ENCODE results near the gene CLSTN3.

The CLSTN3 gene

DNA sequence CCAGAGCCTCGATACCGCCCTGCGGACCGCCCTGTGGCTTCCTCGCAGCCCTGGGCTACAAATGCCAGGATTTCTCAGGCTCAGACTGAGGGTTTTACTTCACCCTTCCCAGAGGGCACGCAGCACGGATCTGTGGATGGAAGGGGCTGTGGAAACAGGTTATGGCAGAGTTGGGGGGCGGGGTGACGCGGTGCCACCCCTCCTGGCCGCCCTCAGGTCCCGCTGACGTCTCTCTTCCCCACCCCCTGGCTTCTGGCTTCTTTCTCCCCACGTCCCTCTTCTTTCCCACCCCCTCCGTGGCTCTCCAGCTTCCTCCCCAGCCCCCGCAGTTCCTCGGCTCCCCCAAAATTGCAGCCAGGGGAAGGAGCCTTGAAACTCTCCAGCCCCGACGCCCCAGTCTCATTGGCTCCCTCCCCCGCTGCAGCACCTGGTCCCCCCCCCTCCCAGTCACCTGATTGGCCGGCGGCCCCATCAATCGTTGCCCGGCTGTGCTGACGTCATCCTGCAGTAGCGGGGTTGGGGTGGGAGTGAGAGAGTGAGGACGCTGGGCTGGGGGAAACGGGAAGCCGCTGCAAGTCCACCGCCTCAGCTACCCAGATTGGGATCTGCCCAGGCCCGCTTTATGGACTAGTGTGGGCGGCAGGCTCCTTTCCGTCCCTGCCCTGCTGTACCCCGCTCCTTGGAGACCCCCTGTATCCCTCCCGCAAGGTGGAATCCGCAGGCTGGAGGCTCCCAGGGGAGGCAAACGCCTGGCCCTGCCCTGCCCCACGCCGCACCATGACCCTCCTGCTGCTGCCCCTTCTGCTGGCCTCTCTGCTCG, at the start of gene CLSTN3:
Gene CLSTN3, plus strand, starts transcription at position 500 of the 820 bp plus-strand sequence. Its CDS starts 278 bp downstream, at position 778.
- Mint-ChIP-seq H3K4me3 (peak within 1 kb of the TSS; percentile 94), H3K36me3 (no peaks in the 10 kb centered on the region), H3K9me3 (ENCODE audit: low read depth) (no peaks in the 10 kb centered on the region), H3K27me3 (no peaks in the 10 kb centered on the region), H3K4me1 (ENCODE audit: low read depth) (peaks cover 30% of the 10 kb centered on the region), H3K27ac (peak within 1 kb of the TSS; percentile 46)

- H3K27ac Mint-ChIP-seq = no peak overlapping the region
- H3K9me3 Mint-ChIP-seq (ENCODE audit: low read depth) = peaks cover 4% of the 10 kb centered on the region
- H3K36me3 Mint-ChIP-seq = peaks cover 5% of the 10 kb centered on the region
- no peaks in the 10 kb centered on the region for H3K4me1 Mint-ChIP-seq (ENCODE audit: low read depth)
- no peak overlapping the region for H3K4me3 Mint-ChIP-seq
- H3K27me3 Mint-ChIP-seq = no peaks in the 10 kb centered on the region
Observed at GRCh38 chr12:7081037-7081436, 49.1 kb upstream of the CLSTN3 start.

DNA sequence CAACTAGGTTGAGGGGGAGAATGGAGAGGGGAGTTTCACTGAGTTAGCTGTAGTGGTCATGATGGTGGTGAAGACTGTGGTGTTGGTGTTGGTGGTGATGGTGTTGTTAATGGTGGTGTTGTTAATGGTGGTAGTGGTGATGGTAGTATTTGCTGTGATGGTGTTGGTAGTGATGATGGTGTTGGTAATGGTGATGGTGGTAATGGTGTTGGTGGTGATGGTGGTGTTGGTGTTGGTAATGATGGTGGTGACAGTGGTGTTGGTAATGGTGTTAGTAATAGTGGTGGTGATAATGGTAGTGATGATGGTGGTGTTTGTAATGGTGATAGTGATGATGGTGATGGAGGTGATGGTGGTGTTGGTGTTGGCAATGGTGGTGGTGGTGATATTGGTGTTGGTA, 47.0 kb upstream of the CLSTN3 start:
- Mint-ChIP-seq H3K4me1 (ENCODE audit: low read depth) (no peaks in the 10 kb centered on the region), H3K9me3 (ENCODE audit: low read depth) (peaks cover 4% of the 10 kb centered on the region), H3K36me3 (peaks cover 5% of the 10 kb centered on the region), H3K27ac (no peak overlapping the region), H3K27me3 (no peaks in the 10 kb centered on the region), H3K4me3 (no peak overlapping the region)

GRCh38 chr12:7089196-7089871, 40.8 kb upstream of the CLSTN3 start:
- Mint-ChIP-seq H3K27me3 (no peaks in the 10 kb centered on the region), H3K36me3 (peaks cover 2% of the 10 kb centered on the region), H3K27ac (no peak overlapping the region), H3K4me3 (no peak overlapping the region), H3K9me3 (ENCODE audit: low read depth) (no peaks in the 10 kb centered on the region), H3K4me1 (ENCODE audit: low read depth) (peaks cover 6% of the 10 kb centered on the region)

- no peaks in the 10 kb centered on the region for H3K27me3 Mint-ChIP-seq
- no peaks in the 10 kb centered on the region for H3K9me3 Mint-ChIP-seq (ENCODE audit: low read depth)
- H3K27ac Mint-ChIP-seq = no peak overlapping the region
- H3K4me3 Mint-ChIP-seq = no peak overlapping the region
- peaks cover 6% of the 10 kb centered on the region for H3K4me1 Mint-ChIP-seq (ENCODE audit: low read depth)
- H3K36me3 Mint-ChIP-seq = peaks cover 2% of the 10 kb centered on the region
Observed at GRCh38 chr12:7090222-7090998, 39.8 kb upstream of the CLSTN3 start.

DNA sequence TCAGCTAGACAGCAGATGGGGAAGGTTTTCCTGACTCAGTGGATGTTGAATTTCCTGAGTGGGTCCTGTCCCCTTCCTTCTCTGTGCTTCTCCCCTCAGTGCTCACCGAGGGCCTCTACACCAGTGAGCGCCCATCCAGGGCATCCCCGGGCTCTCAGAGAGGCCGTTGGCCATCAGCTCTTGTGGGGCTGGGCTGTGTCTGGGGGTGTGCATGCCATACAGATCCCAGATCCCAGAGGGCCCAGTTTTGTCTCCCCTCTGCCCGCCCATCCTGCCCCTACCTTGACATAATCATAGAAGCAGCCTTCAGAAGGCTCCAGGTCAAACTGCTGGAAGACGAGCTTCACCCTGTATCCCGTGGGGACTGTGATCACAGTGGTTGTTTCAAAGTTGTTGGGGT, 39.0 kb upstream of the CLSTN3 start:
- Mint-ChIP-seq H3K4me1 (ENCODE audit: low read depth) (peaks cover 6% of the 10 kb centered on the region), H3K9me3 (ENCODE audit: low read depth) (no peaks in the 10 kb centered on the region), H3K36me3 (peaks cover 2% of the 10 kb centered on the region), H3K27me3 (no peaks in the 10 kb centered on the region), H3K27ac (no peak overlapping the region), H3K4me3 (no peak overlapping the region)

- no peaks in the 10 kb centered on the region for H3K27me3 Mint-ChIP-seq
- H3K4me3 Mint-ChIP-seq = peak overlapping the region; percentile 83
- peaks cover 6% of the 10 kb centered on the region for H3K4me1 Mint-ChIP-seq (ENCODE audit: low read depth)
- H3K9me3 Mint-ChIP-seq (ENCODE audit: low read depth) = no peaks in the 10 kb centered on the region
- no peak overlapping the region for H3K27ac Mint-ChIP-seq
- H3K36me3 Mint-ChIP-seq = peaks cover 2% of the 10 kb centered on the region
Observed at GRCh38 chr12:7091660-7092228, 38.4 kb upstream of the CLSTN3 start.

- H3K4me3 Mint-ChIP-seq = peak within 1 kb of the TSS; percentile 83
- H3K9me3 Mint-ChIP-seq (ENCODE audit: low read depth) = no peaks in the 10 kb centered on the region
- H3K27ac Mint-ChIP-seq = no peak within 1 kb of the TSS
- no peaks in the 10 kb centered on the region for H3K27me3 Mint-ChIP-seq
- H3K4me1 Mint-ChIP-seq (ENCODE audit: low read depth) = peaks cover 6% of the 10 kb centered on the region
- peaks cover 2% of the 10 kb centered on the region for H3K36me3 Mint-ChIP-seq
Observed at GRCh38 chr12:7092229-7092985, 37.8 kb upstream of the CLSTN3 start, which contains the start of gene C1R. Gene C1R (minus strand): TSS chr12:7092445. CDS start chr12:7092388, 57 bp downstream.

- no peak overlapping the region for H3K4me3 Mint-ChIP-seq
- no peak overlapping the region for H3K27ac Mint-ChIP-seq
- H3K4me1 Mint-ChIP-seq (ENCODE audit: low read depth) = peaks cover 6% of the 10 kb centered on the region
- H3K27me3 Mint-ChIP-seq = no peaks in the 10 kb centered on the region
- no peaks in the 10 kb centered on the region for H3K9me3 Mint-ChIP-seq (ENCODE audit: low read depth)
- peaks cover 2% of the 10 kb centered on the region for H3K36me3 Mint-ChIP-seq
Observed at GRCh38 chr12:7092986-7093460, 37.1 kb upstream of the CLSTN3 start.

GRCh38 chr12:7093486-7093885, 36.7 kb upstream of the CLSTN3 start:
- no peaks in the 10 kb centered on the region for H3K9me3 Mint-ChIP-seq (ENCODE audit: low read depth)
- no peaks in the 10 kb centered on the region for H3K27me3 Mint-ChIP-seq
- no peak overlapping the region for H3K4me3 Mint-ChIP-seq
- H3K36me3 Mint-ChIP-seq = peaks cover 2% of the 10 kb centered on the region
- peaks cover 6% of the 10 kb centered on the region for H3K4me1 Mint-ChIP-seq (ENCODE audit: low read depth)
- H3K27ac Mint-ChIP-seq = no peak overlapping the region

- peaks cover 6% of the 10 kb centered on the region for H3K4me1 Mint-ChIP-seq (ENCODE audit: low read depth)
- H3K36me3 Mint-ChIP-seq = peaks cover 2% of the 10 kb centered on the region
- H3K27me3 Mint-ChIP-seq = no peaks in the 10 kb centered on the region
- no peak overlapping the region for H3K4me3 Mint-ChIP-seq
- no peak overlapping the region for H3K27ac Mint-ChIP-seq
- no peaks in the 10 kb centered on the region for H3K9me3 Mint-ChIP-seq (ENCODE audit: low read depth)
Observed at GRCh38 chr12:7093892-7094291, 36.3 kb upstream of the CLSTN3 start.

GRCh38 chr12:7096006-7096932, 33.9 kb upstream of the CLSTN3 start:
- no peaks in the 10 kb centered on the region for H3K9me3 Mint-ChIP-seq (ENCODE audit: low read depth)
- no peaks in the 10 kb centered on the region for H3K27me3 Mint-ChIP-seq
- peaks cover 6% of the 10 kb centered on the region for H3K4me1 Mint-ChIP-seq (ENCODE audit: low read depth)
- no peak overlapping the region for H3K4me3 Mint-ChIP-seq
- H3K27ac Mint-ChIP-seq = peak overlapping the region; percentile 41
- no peaks in the 10 kb centered on the region for H3K36me3 Mint-ChIP-seq

GRCh38 chr12:7096979-7097378, 33.2 kb upstream of the CLSTN3 start:
- Mint-ChIP-seq H3K9me3 (ENCODE audit: low read depth) (no peaks in the 10 kb centered on the region), H3K4me1 (ENCODE audit: low read depth) (peaks cover 5% of the 10 kb centered on the region), H3K27ac (no peak overlapping the region), H3K36me3 (no peaks in the 10 kb centered on the region), H3K27me3 (no peaks in the 10 kb centered on the region), H3K4me3 (no peak overlapping the region)

Measured in activated naive CD8-positive, alpha-beta T cell (primary cell).